ENCODE results near the gene P3H2.
A peak's percentile ranks its signal among the peaks of the same experiment; 100 is the strongest.

Gene P3H2

DNA sequence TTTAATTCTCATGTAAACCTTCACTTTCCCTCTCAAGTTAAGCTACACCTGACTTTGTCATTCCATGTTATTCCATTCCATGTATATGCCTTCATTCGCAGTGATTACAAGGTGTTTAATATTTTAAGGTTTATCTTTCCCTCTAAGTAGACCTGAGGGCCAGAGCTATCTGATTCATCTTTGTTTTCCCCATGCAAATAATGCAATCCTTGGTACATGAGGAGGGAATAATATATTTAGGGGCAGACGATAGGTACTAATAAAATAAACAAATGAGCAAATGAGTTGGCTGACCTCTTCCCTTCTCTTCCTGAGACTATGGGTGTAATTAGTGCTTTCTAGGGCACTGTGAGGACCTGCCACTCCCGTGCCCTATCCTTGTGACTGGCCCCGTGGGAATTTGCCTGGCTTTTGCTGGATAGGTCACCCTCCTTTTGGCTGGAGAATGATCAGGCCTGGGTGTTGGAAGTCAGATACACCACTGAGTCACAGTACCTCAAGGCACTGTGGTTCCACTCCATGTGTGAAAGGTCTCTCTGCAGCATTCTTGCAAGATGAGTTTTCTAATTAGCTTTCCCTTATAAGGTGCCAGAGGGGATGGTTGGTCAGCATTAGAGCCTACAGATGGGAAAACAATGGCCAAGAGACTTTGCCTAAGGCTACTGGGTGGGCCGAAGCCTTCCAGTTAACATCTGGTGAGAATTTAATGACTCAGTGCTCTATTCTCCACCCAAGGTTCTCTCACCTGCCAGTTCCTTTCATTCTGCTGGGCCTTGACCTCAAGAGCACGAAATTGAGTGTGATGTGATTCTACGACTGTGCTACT lies 183.2 kb downstream of the P3H2 start:
- no peak for DNase-seq

DNA sequence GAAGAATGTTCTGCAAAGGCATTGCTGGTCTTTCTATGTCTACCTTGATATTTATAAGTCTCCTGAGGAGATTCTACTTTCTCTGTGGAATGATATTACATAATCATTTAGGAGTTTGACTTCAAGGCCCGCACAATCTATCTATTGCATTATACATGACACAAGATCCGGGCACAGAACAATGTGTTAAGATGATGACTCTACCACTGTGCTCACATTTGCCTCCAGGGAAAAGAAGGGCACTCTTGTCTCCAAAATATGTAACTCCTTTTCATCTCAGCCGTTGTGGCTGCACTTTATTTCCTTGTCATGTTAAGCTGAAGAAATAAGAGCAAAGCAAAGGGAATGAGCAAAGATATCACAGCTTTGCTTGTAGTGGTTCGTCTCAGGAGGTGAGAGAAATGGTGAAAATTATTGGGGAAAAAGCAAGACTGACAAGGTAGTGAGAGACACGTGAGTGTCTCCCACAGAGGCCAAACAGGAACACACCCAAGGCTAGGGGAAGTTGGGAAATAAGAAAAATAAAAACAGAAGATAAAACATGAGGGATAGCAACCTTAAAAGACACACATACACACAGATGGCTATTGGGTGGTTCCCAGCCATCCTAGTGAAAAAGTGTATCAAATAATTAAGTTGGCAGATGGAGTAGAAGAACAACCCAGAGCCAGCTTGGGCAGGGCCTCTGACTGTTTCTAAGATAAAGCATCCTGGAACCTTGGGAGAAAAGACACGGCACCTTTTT lies 184.3 kb downstream of the P3H2 start:
- DNase-seq = no peak

DNA sequence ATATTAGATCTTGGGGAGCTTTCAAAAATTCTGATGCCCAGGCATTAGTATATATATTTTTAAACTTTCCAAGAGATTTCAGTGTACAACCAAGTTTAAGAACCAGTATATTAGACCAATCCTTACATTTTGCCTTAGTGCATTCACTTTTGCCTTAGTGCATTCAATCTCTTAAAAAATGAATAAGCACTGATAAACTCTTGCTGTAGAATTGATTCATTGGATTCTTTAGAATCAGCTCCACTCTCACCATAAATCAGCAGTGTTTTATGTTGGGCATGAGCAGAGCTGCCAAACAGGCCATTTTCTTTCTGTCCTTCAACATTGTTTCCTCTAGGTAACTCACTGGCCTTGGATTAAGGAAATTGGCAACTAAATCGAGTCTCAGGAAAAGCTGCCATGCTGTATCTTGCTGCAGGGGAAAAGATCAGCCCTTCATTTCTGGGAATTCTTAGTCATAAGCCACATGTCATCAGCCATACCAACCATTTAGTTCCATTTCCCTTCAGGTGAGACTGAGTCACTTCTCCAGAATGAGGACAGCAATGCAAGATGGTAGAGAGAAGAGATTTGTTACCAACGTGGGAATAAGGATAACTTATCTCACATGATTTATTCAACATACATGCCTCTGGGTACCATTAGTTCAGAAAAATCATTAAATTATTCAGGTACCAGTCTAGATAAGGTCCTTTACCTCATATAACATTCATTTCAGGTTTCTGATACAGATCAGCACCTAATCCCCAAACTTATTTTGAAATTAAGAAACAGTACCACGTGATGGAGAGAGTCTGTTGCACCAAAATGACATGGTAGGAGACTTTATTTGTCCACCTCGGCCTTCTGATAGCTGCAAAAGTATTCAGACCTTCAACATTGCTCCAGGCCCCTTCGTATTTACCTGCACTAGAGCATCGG lies 192.5 kb downstream of the P3H2 start:
- no peak for DNase-seq

DNA sequence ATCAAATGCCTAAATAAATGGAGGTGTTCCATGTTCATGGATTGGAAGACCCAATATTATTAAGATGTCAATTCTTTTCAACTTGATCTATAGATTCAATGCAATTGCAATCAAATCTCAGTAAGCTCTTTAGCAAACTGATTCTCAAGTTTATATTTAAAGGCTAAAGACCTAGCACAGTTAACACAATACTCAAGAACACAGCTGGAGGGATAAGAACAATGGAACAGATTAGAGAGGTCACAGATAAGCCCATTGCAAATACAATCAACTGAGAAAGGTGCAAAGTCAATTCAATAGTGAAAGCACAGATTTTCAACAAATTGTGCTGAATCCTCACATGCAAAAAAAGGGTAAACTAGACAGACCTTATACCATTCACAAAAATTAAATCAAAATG lies 198.9 kb downstream of the P3H2 start:
- no peak for DNase-seq

DNA sequence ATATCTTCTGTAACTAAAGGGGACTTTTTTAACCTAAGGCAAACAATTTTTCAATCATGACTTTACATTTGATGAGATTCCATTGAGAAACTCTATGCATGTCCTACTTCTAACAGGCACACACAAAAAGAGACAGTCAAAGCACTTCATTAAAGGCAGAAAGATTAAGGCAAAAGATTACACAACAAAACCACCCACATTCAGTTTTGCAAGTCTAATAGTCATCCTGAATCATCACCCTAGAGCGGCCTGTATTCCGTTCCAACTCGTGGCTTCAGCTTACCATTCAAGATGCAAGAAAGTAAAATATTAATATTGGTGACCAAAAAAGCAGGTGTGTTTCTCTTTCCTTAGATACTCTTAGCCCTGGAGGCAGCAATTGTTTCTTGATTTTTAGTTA lies 205.9 kb downstream of the P3H2 start:
- DNase-seq = peak; percentile 84

DNA sequence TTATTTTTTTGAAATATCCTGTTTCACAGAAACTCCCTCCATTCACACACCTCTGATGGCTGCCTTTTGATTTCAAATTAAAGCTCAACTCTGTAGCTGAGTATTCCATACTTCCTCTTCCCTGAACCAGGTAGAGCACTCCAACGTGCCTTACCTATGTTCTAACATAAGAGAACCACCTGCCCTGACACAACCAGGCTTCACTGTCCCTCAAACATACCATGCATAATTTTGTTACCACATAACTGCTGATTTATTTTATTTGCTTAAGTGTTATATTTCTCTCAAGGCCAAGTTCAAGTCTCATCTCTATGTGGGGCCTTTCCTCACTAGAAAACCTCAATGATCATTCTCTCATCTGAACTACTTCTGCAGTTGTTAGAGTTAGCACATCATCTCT lies 209.7 kb downstream of the P3H2 start:
- no peak for DNase-seq

DNA sequence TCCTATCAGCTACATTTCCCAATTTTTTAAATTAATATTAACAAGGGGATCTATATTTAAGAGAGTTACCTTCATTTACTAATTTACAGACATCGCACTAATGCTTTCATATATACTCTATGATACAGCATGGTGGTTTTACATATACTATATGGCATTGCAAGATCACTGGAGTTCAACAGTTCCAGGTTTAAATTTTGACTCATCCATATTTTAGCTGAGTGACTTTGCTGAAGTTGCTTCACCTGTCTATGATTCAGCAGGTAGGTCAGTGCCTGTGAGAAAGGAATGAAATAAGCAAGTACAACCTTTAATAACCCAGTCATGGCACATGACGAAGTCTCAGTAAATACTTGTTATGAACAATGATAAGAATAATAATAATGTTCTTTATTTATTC lies 211.1 kb downstream of the P3H2 start:
- no peak for DNase-seq

DNA sequence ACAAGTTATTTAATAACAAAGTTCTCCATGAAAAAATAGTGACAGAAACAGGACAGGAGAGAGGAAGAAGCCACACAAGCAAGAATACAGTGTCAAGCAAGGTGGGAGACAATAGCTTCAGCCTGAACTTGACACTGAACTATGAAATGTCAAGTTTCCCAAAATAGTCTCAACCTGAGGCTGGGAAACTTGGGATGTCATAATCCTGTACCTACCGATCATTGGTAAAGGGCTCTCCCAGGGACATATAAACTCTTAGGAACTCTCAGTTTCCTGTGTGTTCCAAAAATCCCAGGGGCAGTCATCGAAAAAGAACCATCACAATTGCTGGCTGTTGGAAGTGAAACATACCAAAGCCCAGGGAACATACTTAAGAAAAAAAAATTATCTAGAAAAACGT lies 211.6 kb downstream of the P3H2 start:
- DNase-seq = no peak

DNA sequence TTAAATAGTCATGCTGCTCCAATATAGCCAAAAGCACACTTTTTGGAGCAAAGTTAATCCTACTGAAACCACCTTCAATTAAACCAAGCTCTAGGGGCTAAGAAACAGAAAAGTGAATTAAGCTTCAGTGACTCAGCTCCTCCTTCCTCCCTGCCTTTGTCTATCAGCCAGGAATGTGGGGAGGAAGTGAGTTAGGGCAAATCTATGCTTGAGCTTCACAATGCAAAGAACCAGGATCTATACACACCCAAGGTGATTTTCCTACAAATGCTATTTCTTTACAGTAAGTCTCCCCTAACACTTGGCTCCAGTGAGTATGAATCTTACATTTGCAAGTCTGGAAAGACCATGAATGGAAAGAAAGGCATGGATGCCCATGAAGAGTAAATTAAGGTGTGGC lies 212.1 kb downstream of the P3H2 start:
- DNase-seq = no peak

DNA sequence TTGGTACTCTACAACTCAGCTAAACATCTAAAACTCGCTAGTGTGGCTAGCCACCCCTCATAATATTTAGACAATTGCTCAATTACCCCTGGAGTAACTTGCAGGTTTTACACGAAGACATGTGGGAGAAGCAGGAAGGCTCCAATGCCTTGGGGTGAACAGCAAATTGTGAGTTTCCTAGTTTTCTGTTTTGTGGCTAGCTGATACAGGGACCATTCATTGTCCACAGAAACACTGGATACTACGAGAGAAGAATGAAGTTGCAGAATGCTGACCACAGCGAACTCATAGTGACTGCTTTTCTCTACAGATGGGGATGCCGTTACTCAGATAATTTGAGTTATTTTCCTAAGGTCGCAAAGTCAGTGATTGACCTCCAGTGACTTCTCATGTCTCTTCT lies 212.9 kb downstream of the P3H2 start:
- no peak for DNase-seq

Data from MV-4-11 (cell line).